OCI-LY7 (cell line): Measurements from ENCODE around the gene ZFYVE26.

Experiments used
- EZH2phosphoT487 ChIP-seq: fragments of 200-600 bp; sonication (generic); IDR thresholded peaks from 2 replicates; pipeline ENCODE4 v1.6.1; 2018; ENCODE audit warnings: low read depth, borderline replicate concordance, mild to moderate bottlenecking, mixed run types, antibody characterized with exemption, low read length, moderate library complexity, mixed read lengths
- TF ChIP-seq, protein P1 (sequence below): fragments of 200-600 bp; sonication (generic); conservative IDR thresholded peaks from 2 replicates; pipeline ENCODE4 v1.5.1; 2014; ENCODE audit warnings: mild to moderate bottlenecking, antibody characterized with exemption, low read length, moderate library complexity, mixed read lengths

GRCh38 chr14:67722293-67722692 is 94.1 kb downstream of the ZFYVE26 start:
- TF ChIP-seq, protein P1, sequence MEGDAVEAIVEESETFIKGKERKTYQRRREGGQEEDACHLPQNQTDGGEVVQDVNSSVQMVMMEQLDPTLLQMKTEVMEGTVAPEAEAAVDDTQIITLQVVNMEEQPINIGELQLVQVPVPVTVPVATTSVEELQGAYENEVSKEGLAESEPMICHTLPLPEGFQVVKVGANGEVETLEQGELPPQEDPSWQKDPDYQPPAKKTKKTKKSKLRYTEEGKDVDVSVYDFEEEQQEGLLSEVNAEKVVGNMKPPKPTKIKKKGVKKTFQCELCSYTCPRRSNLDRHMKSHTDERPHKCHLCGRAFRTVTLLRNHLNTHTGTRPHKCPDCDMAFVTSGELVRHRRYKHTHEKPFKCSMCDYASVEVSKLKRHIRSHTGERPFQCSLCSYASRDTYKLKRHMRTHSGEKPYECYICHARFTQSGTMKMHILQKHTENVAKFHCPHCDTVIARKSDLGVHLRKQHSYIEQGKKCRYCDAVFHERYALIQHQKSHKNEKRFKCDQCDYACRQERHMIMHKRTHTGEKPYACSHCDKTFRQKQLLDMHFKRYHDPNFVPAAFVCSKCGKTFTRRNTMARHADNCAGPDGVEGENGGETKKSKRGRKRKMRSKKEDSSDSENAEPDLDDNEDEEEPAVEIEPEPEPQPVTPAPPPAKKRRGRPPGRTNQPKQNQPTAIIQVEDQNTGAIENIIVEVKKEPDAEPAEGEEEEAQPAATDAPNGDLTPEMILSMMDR: no peak
- TF ChIP-seq EZH2phosphoT487: no peak
